HT-29 (cell line): Measurements from ENCODE around the gene RAB11FIP2. TPM values are rescaled to one million over a fixed set of nuclear protein-coding genes. Genes with fewer than 3 reads are reported as not detected.

Experiments
- DNase-seq: peaks from one replicate; pipeline ENCODE4 v3.0.0-alpha.2; 2015; ENCODE audit warnings: low spot score
- total RNA-seq: library from RNA; depleted of rRNA; stranded (reverse); fragments of >200 nt; shearing (Covaris generic); gene quantifications from 2 replicates; pipeline ENCODE4 v1.2.3, GENCODE V29; 2014

Gene RAB11FIP2
- total RNA-seq, 1 experiment from 2014 or later: 0.64 TPM

- DNase-seq: no peak
These were observed 11.9 kb downstream of the RAB11FIP2 start for GRCh38 chr10:118034791-118035261.

- no peak for DNase-seq
These were observed 12.8 kb downstream of the RAB11FIP2 start for GRCh38 chr10:118033905-118034304.

- DNase-seq: no peak
These were observed 14.2 kb downstream of the RAB11FIP2 start for GRCh38 chr10:118032564-118032963.

GRCh38 chr10:118031351-118032075 is 15.2 kb downstream of the RAB11FIP2 start:
- DNase-seq: no peak

GRCh38 chr10:118028619-118029018 is 18.1 kb downstream of the RAB11FIP2 start:
- DNase-seq: no peak

- no peak for DNase-seq
These were observed 19.3 kb downstream of the RAB11FIP2 start for GRCh38 chr10:118027397-118027796.

- no peak for DNase-seq
These were observed 19.8 kb downstream of the RAB11FIP2 start for GRCh38 chr10:118026936-118027335.

GRCh38 chr10:118020365-118020764 is 26.4 kb downstream of the RAB11FIP2 start:
- DNase-seq: no peak

GRCh38 chr10:118017850-118018249 is 28.9 kb downstream of the RAB11FIP2 start:
- DNase-seq: no peak

- no peak for DNase-seq
These were observed 29.5 kb downstream of the RAB11FIP2 start for GRCh38 chr10:118017071-118017740.

GRCh38 chr10:118012952-118013525 is 33.7 kb downstream of the RAB11FIP2 start:
- DNase-seq: no peak

- DNase-seq: no peak
These were observed 39.0 kb downstream of the RAB11FIP2 start for GRCh38 chr10:118007773-118008172.

- DNase-seq: no peak
These were observed 43.6 kb downstream of the RAB11FIP2 start for GRCh38 chr10:118003126-118003525.

GRCh38 chr10:118002581-118002980 is 44.2 kb downstream of the RAB11FIP2 start:
- no peak for DNase-seq

- no peak for DNase-seq
These were observed 49.1 kb downstream of the RAB11FIP2 start for GRCh38 chr10:117997673-117998072.

- no peak for DNase-seq
These were observed 50.0 kb downstream of the RAB11FIP2 start for GRCh38 chr10:117996709-117997108.

GRCh38 chr10:117994771-117995170 is 52.0 kb downstream of the RAB11FIP2 start:
- no peak for DNase-seq

- DNase-seq: no peak
These were observed 53.6 kb downstream of the RAB11FIP2 start for GRCh38 chr10:117993166-117993565.

GRCh38 chr10:117991701-117992100 is 55.0 kb downstream of the RAB11FIP2 start:
- no peak for DNase-seq

GRCh38 chr10:117989962-117990361 is 56.8 kb downstream of the RAB11FIP2 start:
- DNase-seq: no peak

GRCh38 chr10:117988814-117989213 is 57.9 kb downstream of the RAB11FIP2 start:
- no peak for DNase-seq

GRCh38 chr10:117987244-117987909 is 59.4 kb downstream of the RAB11FIP2 start:
- no peak for DNase-seq
